HCT116 (cell line): ENCODE data around the gene HOXA11. TPM values are rescaled to one million over a fixed set of nuclear protein-coding genes. Genes with fewer than 3 reads are reported as not detected.

ENCODE experiments used
- ATAC-seq: fragments of 200-7000 bp; cut with Tn5 transposase; 2 replicates; pipeline ENCODE4 v1.9.1; 2020; ENCODE audit warnings: mild to moderate bottlenecking, moderate library complexity
- BruUV-seq: library from RNA; stranded (reverse); fragments of 400-500 nt; replicated peaks from 2 replicates; lab custom pipeline; 2021; lab: Mats Ljungman, UMichigan
- CTCF ChIA-PET: fragments of 300-600 bp; sonication (Branson Sonifier 250); formaldehyde crosslinking; loops from one replicate; lab custom pipeline; 2021; ENCODE audit warnings: antibody characterized with exemption; lab: Charles Lee
- POLR2A ChIA-PET: fragments of 300-600, 350-600 bp; sonication (Branson Sonifier 250); formaldehyde crosslinking; loops from one replicate; lab custom pipeline; 2021; ENCODE audit warnings: antibody characterized with exemption; lab: Charles Lee
- RAD21 ChIA-PET, 2 experiments: fragments of 300-600 bp; sonication (Branson Sonifier 250); formaldehyde crosslinking; loops; one replicate each; lab custom pipeline; 2023; ENCODE audit warnings: low total read pairs in 2 of 2; ENCODE audit not compliant: uncharacterized antibody in 2 of 2, unreplicated experiment in 2 of 2, low non-redundant PET in 1 of 2; lab: Charles Lee
- DNase-seq: peaks from one replicate; pipeline ENCODE4 v3.0.0-alpha.2; 2010; ENCODE audit warnings: low read depth, low spot score
- H2AFZ ChIP-seq: fragments of 200-600 bp; shearing (Covaris generic), sonication (generic); 2 replicates; pipeline ENCODE4 v1.6.1; 2017; ENCODE audit warnings: low read depth, mixed run types, mixed read lengths, antibody characterized with exemption, low read length; ENCODE audit not compliant: poor library complexity, severe bottlenecking
- H3K27ac ChIP-seq: 2 replicates; pipeline ENCODE4 v1.5.1; 2012; ENCODE audit warnings: low read depth, low read length
- H3K27me3 ChIP-seq: fragments of 200-600 bp; sonication (generic); 2 replicates; pipeline ENCODE4 v1.6.1; 2016; ENCODE audit warnings: mixed run types, low read length, mixed read lengths; ENCODE audit not compliant: insufficient read depth
- H3K36me3 ChIP-seq, 2 experiments: fragments of 200-500 bp in 1 of 2; fragments of 200-600 bp in 1 of 2; sonication (Bioruptor generic) in 1 of 2; sonication (generic) in 1 of 2; 2 replicates each; pipeline versions ENCODE4 v1.5.1 to v1.6.1; 2014 to 2016; ENCODE audit warnings: low read length in 2 of 2, inconsistent platforms in 1 of 2, mixed read lengths in 1 of 2, mixed run types in 1 of 2; ENCODE audit not compliant: insufficient read depth in 2 of 2, control insufficient read depth in 1 of 2
- H3K4me1 ChIP-seq, 2 experiments: fragments of 200-600 bp in 1 of 2; sonication (generic) in 1 of 2; 2 replicates each; pipeline versions ENCODE4 v1.5.1 to v1.6.1; 2012 to 2017; ENCODE audit warnings: low read length in 2 of 2, inconsistent platforms in 1 of 2, mild to moderate bottlenecking in 1 of 2, mixed read lengths in 1 of 2, mixed run types in 1 of 2, moderate library complexity in 1 of 2; ENCODE audit not compliant: insufficient read depth in 2 of 2, control insufficient read depth in 1 of 2
- H3K4me2 ChIP-seq: fragments of 200-600 bp; sonication (generic); 2 replicates; pipeline ENCODE4 v1.6.1; 2017; ENCODE audit warnings: mixed run types, low read length, mixed read lengths
- H3K4me3 ChIP-seq, 2 experiments: fragments of 200-600 bp in 1 of 2; sonication (generic) in 1 of 2; replicated peaks in 1 of 2; 2 replicates each; pipeline ENCODE4 v1.5.1; 2011 to 2016; ENCODE audit warnings: low read length in 2 of 2, control low read depth in 1 of 2, low read depth in 1 of 2, mild to moderate bottlenecking in 1 of 2, mixed read lengths in 1 of 2, mixed run types in 1 of 2
- H3K79me2 ChIP-seq: fragments of 200-600 bp; sonication (generic); 2 replicates; pipeline ENCODE4 v1.6.1; 2017; ENCODE audit warnings: mild to moderate bottlenecking, mixed run types, low read length, moderate library complexity, mixed read lengths; ENCODE audit not compliant: insufficient read depth
- H3K9ac ChIP-seq: fragments of 200-600 bp; sonication (generic); 2 replicates; pipeline ENCODE4 v1.6.1; 2016; ENCODE audit warnings: low read length, mixed read lengths
- H3K9me2 ChIP-seq: fragments of 200-600 bp; sonication (generic), shearing (Covaris generic); 2 replicates; pipeline ENCODE4 v1.6.1; 2017; ENCODE audit warnings: mixed run types, mild to moderate bottlenecking, moderate library complexity; ENCODE audit not compliant: insufficient read depth
- H3K9me3 ChIP-seq, 2 experiments: fragments of 200-500 bp in 1 of 2; fragments of 200-600 bp in 1 of 2; sonication (Bioruptor generic) in 1 of 2; sonication (generic) in 1 of 2; 2 replicates each; pipeline ENCODE4 v1.6.1; 2014 to 2017; ENCODE audit warnings: low read length in 2 of 2, mixed read lengths in 2 of 2, inconsistent platforms in 1 of 2, low read depth in 1 of 2, mild to moderate bottlenecking in 1 of 2, mixed run types in 1 of 2, moderate library complexity in 1 of 2; ENCODE audit not compliant: control insufficient read depth in 1 of 2, insufficient read depth in 1 of 2
- H4K20me1 ChIP-seq: fragments of 200-600 bp; sonication (generic), shearing (Covaris generic); 2 replicates; pipeline ENCODE4 v1.6.1; 2017; ENCODE audit warnings: mixed run types, mild to moderate bottlenecking, moderate library complexity; ENCODE audit not compliant: insufficient read depth
- CEBPB ChIP-seq: IDR thresholded peaks from 2 replicates; pipeline ENCODE4 v1.6.1; 2012; ENCODE audit warnings: low read depth
- CTCF ChIP-seq, 3 experiments: fragments of 200-600 bp in 1 of 3; sonication (generic) in 1 of 3; IDR thresholded peaks in 2 of 3; conservative IDR thresholded peaks in 1 of 3; 2 replicates each; pipeline ENCODE4 v1.5.1; 2012 to 2017; ENCODE audit warnings: low read depth in 2 of 3, low read length in 2 of 3, antibody characterized with exemption in 1 of 3, borderline replicate concordance in 1 of 3, control low read depth in 1 of 3, mild to moderate bottlenecking in 1 of 3, mixed read lengths in 1 of 3, mixed run types in 1 of 3, moderate library complexity in 1 of 3; ENCODE audit not compliant: insufficient read depth in 1 of 3
- ELF1 ChIP-seq: IDR thresholded peaks from 2 replicates; pipeline ENCODE4 v1.6.1; 2012; ENCODE audit warnings: low read depth, borderline replicate concordance
- FOSL1 ChIP-seq: IDR thresholded peaks from 2 replicates; pipeline ENCODE4 v1.6.1; 2012; ENCODE audit warnings: low read depth
- POLR2A ChIP-seq: IDR thresholded peaks from 2 replicates; pipeline ENCODE4 v1.7.0; 2011; ENCODE audit warnings: borderline replicate concordance; ENCODE audit not compliant: insufficient read depth, insufficient read length; ENCODE audit errors: extremely low read depth
- POLR2AphosphoS5 ChIP-seq: IDR thresholded peaks from 2 replicates; pipeline ENCODE4 v1.6.1; 2011; ENCODE audit warnings: mild to moderate bottlenecking, low read depth, low read length, moderate library complexity
- RAD21 ChIP-seq: IDR thresholded peaks from 2 replicates; pipeline ENCODE4 v1.6.1; 2012; ENCODE audit warnings: low read depth, mild to moderate bottlenecking
- REST ChIP-seq: IDR thresholded peaks from 2 replicates; pipeline ENCODE4 v1.6.1; 2012; ENCODE audit warnings: low read depth
- TCF7L2 ChIP-seq: IDR thresholded peaks from 2 replicates; pipeline ENCODE4 v1.7.0; 2011; ENCODE audit warnings: borderline replicate concordance, inconsistent platforms; ENCODE audit not compliant: insufficient read depth, insufficient read length; ENCODE audit errors: extremely low read depth
- YY1 ChIP-seq: IDR thresholded peaks from 2 replicates; pipeline ENCODE4 v1.6.1; 2011; ENCODE audit warnings: low read length, low read depth, moderate library complexity, mild to moderate bottlenecking; ENCODE audit not compliant: insufficient replicate concordance; ENCODE audit errors: extremely low read depth
- ZFX ChIP-seq: fragments of 450-650 bp; IDR thresholded peaks from 2 replicates; pipeline ENCODE4 v1.6.1; 2017
- ZNF274 ChIP-seq: fragments of 200-500 bp; sonication (Bioruptor generic); IDR thresholded peaks from 2 replicates; pipeline ENCODE4 v1.6.1; 2014; ENCODE audit warnings: mild to moderate bottlenecking, low read depth, low read length, inconsistent platforms
- intact Hi-C: fragments of 100-400 bp; cut with micrococcal nuclease; formaldehyde crosslinking; loops from 2 replicates; pipeline ENCODE4 v1.10.0; 2022
- total RNA-seq: library from RNA; stranded (reverse); gene quantifications from one replicate; pipeline ENCODE4 v1.2.1, GENCODE V29; 2021; ENCODE audit not compliant: unreplicated experiment
- TF ChIP-seq, protein P1 (sequence below): IDR thresholded peaks from 2 replicates; pipeline ENCODE4 v1.6.1; 2012

Gene HOXA11
- total RNA-seq, 1 experiment from 2014 or later = 6.8 TPM

- TF ChIP-seq ELF1 = no peak
- no peak for TF ChIP-seq REST
- TF ChIP-seq, protein P1, sequence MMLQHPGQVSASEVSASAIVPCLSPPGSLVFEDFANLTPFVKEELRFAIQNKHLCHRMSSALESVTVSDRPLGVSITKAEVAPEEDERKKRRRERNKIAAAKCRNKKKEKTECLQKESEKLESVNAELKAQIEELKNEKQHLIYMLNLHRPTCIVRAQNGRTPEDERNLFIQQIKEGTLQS = no peak
- no peak for TF ChIP-seq ZNF274
- TF ChIP-seq POLR2A = no peak
These were observed 23.8 kb downstream of the HOXA11 start (continued) for GRCh38 chr7:27161214-27161720.

GRCh38 chr7:27160546-27161213 is 24.4 kb downstream of the HOXA11 start:
- Histone ChIP-seq H3K9me3 (no peaks in the 10 kb centered on the region), H3K27me3 (no peaks in the 10 kb centered on the region), H3K27ac (peak overlapping the region; percentile 91), H3K4me2 (peak overlapping the region; percentile 97), H3K4me3 (peak overlapping the region; percentile 49 to 77), H3K79me2 (peaks cover 47% of the 10 kb centered on the region), H4K20me1 (no peaks in the 10 kb centered on the region), H3K9me2 (no peaks in the 10 kb centered on the region), H3K9ac (peak overlapping the region; percentile 89), H3K36me3 (peaks cover 0 to 4% of the 10 kb centered on the region in 2 experiments; a peak in 1 of 4 replicates), H2AFZ (peak overlapping the region; percentile 39), H3K4me1 (peaks cover 14 to 53% of the 10 kb centered on the region in 2 experiments)
- ChIA-PET CTCF (interaction anchor here (0.6 to 3.4 kb wide), 25 partner anchors 8 to 1300 kb away, joined by 3 to 62 read pairs (median 4); partner anchors contain the start of gene HOXA3), RAD21 (interaction anchor here (0.6 to 2.1 kb wide), 11 partner anchors 9 to 791 kb away, joined by 3 to 12 read pairs (median 4); partner anchors contain the start of gene HOXA6 (in 1 of the 2)), POLR2A (interaction anchor here (0.7 to 1.4 kb wide), 4 partner anchors 479 to 995 kb away, joined by 3 to 5 read pairs (median 4); no protein-coding TSS in a partner anchor)
- intact Hi-C loops = loop anchor here (1.0 to 10.0 kb wide), 9 partner anchors 474 to 1593 kb away; partner anchors contain the start of genes CBX3 and HNRNPA2B1
- BruUV-seq = no TSS peak
- TF ChIP-seq TCF7L2 (peak; percentile 46), ZFX (peak; percentile 45; the same call in 1 of the 2 replicates), ELF1 (no peak), FOSL1 (no peak), CEBPB (no peak), CTCF (IDR thresholded peaks at IDR 0.05 in 2 of 3, conservative IDR thresholded peaks at IDR 0.05 in 1 of 3; ENCODE audit: borderline replicate concordance in 1 of 3, insufficient read depth in 1 of 3, low read depth in 2 of 3, low read length in 2 of 3) (peak in 2 of 3 experiments; percentile 89 to 95; a peak in 4 of 6 replicates), RAD21 (no peak), POLR2AphosphoS5 (peak; percentile 39; the same call in 1 of the 2 replicates), YY1 (peak; percentile 96)
- TF ChIP-seq, protein P1 = no peak
- ATAC-seq (peak; percentile 41), DNase-seq (no peak)
